Measurements from ENCODE around the gene INHBA. TPM values are rescaled to one million over a fixed set of nuclear protein-coding genes. Genes with fewer than 3 reads are reported as not detected.

Gene INHBA
- total RNA-seq, 1 experiment from 2014 or later, result 0.28 TPM

GRCh38 chr7:41700044-41700471 is 2.8 kb downstream of the INHBA start:
- peak overlapping the region; percentile 31 to 52 for H3K4me3 ChIP-seq (ENCODE audit: low read depth in 2 of 2, low read length in 2 of 2)
- H3K36me3 ChIP-seq (ENCODE audit: control insufficient read depth, insufficient read depth, low read length), result no peaks in the 10 kb centered on the region
- intact Hi-C loops (cut with micrococcal nuclease; ENCODE audit: unreplicated experiment), result no loop called here
- no peaks in the 10 kb centered on the region for H3K4me1 ChIP-seq (ENCODE audit: control insufficient read depth, insufficient read depth, low read length)
- TF ChIP-seq, protein P1, sequence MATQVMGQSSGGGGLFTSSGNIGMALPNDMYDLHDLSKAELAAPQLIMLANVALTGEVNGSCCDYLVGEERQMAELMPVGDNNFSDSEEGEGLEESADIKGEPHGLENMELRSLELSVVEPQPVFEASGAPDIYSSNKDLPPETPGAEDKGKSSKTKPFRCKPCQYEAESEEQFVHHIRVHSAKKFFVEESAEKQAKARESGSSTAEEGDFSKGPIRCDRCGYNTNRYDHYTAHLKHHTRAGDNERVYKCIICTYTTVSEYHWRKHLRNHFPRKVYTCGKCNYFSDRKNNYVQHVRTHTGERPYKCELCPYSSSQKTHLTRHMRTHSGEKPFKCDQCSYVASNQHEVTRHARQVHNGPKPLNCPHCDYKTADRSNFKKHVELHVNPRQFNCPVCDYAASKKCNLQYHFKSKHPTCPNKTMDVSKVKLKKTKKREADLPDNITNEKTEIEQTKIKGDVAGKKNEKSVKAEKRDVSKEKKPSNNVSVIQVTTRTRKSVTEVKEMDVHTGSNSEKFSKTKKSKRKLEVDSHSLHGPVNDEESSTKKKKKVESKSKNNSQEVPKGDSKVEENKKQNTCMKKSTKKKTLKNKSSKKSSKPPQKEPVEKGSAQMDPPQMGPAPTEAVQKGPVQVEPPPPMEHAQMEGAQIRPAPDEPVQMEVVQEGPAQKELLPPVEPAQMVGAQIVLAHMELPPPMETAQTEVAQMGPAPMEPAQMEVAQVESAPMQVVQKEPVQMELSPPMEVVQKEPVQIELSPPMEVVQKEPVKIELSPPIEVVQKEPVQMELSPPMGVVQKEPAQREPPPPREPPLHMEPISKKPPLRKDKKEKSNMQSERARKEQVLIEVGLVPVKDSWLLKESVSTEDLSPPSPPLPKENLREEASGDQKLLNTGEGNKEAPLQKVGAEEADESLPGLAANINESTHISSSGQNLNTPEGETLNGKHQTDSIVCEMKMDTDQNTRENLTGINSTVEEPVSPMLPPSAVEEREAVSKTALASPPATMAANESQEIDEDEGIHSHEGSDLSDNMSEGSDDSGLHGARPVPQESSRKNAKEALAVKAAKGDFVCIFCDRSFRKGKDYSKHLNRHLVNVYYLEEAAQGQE (IDR thresholded peaks at IDR 0.05; ENCODE audit: insufficient read depth in 1 of 2, low read depth in 2 of 2, low read length in 1 of 2), result no peak
- no peak for TF ChIP-seq SIN3A (IDR thresholded peaks at IDR 0.05; ENCODE audit: borderline replicate concordance, insufficient read depth, low read depth, low read length)
- TF ChIP-seq, protein P2, sequence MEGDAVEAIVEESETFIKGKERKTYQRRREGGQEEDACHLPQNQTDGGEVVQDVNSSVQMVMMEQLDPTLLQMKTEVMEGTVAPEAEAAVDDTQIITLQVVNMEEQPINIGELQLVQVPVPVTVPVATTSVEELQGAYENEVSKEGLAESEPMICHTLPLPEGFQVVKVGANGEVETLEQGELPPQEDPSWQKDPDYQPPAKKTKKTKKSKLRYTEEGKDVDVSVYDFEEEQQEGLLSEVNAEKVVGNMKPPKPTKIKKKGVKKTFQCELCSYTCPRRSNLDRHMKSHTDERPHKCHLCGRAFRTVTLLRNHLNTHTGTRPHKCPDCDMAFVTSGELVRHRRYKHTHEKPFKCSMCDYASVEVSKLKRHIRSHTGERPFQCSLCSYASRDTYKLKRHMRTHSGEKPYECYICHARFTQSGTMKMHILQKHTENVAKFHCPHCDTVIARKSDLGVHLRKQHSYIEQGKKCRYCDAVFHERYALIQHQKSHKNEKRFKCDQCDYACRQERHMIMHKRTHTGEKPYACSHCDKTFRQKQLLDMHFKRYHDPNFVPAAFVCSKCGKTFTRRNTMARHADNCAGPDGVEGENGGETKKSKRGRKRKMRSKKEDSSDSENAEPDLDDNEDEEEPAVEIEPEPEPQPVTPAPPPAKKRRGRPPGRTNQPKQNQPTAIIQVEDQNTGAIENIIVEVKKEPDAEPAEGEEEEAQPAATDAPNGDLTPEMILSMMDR (IDR thresholded peaks at IDR 0.05), result no peak
- TF ChIP-seq TCF7L2 (IDR thresholded peaks at IDR 0.05; ENCODE audit: low read depth, low read length), result no peak
- no peak for TF ChIP-seq POLR2AphosphoS5 (IDR thresholded peaks at IDR 0.05; ENCODE audit: low read depth, low read length)
- POLR2A ChIA-PET, result no interaction called here
- CTCF ChIA-PET, result no interaction called here
- in situ Hi-C loops (cut with HindIII; ENCODE audit: low pct_unique_long_range_greater_than_20kb, low sequenced_read_pairs), result no loop called here
- ATAC-seq (no peak), DNase-seq (ENCODE audit: low read depth, low spot score) (no peak)
- no peaks in the 10 kb centered on the region for H3K9me3 ChIP-seq (ENCODE audit: control insufficient read depth, insufficient read depth, low read depth, low read length)
- no TSS peak for BruUV-seq (replicated peaks)
- H3K27ac ChIP-seq (ENCODE audit: low read length), result no peak overlapping the region
- H3K27me3 ChIP-seq (ENCODE audit: control insufficient read depth, insufficient read depth, low read length), result peaks cover 8% of the 10 kb centered on the region

- ChIA-PET POLR2A (no interaction called here), CTCF (no interaction called here)
- intact Hi-C loops (cut with micrococcal nuclease; ENCODE audit: unreplicated experiment) (no loop called here), in situ Hi-C loops (cut with HindIII; ENCODE audit: low pct_unique_long_range_greater_than_20kb, low sequenced_read_pairs) (no loop called here)
- Histone ChIP-seq H3K4me1 (ENCODE audit: control insufficient read depth, insufficient read depth, low read length) (no peaks in the 10 kb centered on the region), H3K36me3 (ENCODE audit: control insufficient read depth, insufficient read depth, low read length) (no peaks in the 10 kb centered on the region), H3K27ac (ENCODE audit: low read length) (no peak overlapping the region), H3K4me3 (ENCODE audit: low read depth in 2 of 2, low read length in 2 of 2) (peak overlapping the region; percentile 31 to 52; a peak in 3 of 4 replicates), H3K9me3 (ENCODE audit: control insufficient read depth, insufficient read depth, low read depth, low read length) (no peaks in the 10 kb centered on the region), H3K27me3 (ENCODE audit: control insufficient read depth, insufficient read depth, low read length) (peaks cover 8% of the 10 kb centered on the region)
- no peak for TF ChIP-seq SIN3A (IDR thresholded peaks at IDR 0.05; ENCODE audit: borderline replicate concordance, insufficient read depth, low read depth, low read length)
- TF ChIP-seq, protein P2 (IDR thresholded peaks at IDR 0.05), result no peak
- no peak for TF ChIP-seq TCF7L2 (IDR thresholded peaks at IDR 0.05; ENCODE audit: low read depth, low read length)
- TF ChIP-seq POLR2AphosphoS5 (IDR thresholded peaks at IDR 0.05; ENCODE audit: low read depth, low read length), result no peak
- TF ChIP-seq, protein P1 (IDR thresholded peaks at IDR 0.05; ENCODE audit: insufficient read depth in 1 of 2, low read depth in 2 of 2, low read length in 1 of 2), result no peak
- DNase-seq (ENCODE audit: low read depth, low spot score) (no peak), ATAC-seq (no peak)
- BruUV-seq (replicated peaks), result no TSS peak
Measured at GRCh38 chr7:41699516-41699915, 3.4 kb downstream of the INHBA start.

All from Panc1 (cell line).